Activated T-helper 9 cell treated with anti-CD3 and anti-CD28 coated beads, Interleukin-2, amount 50 U/mL, for 16 hours (primary cell): ENCODE results near the gene RCBTB2.

Experiments
- DNase-seq: peaks from one replicate; pipeline ENCODE4 v3.0.0-alpha.2; 2020; ENCODE audit warnings: low read depth

RCBTB2 gene

GRCh38 chr13:48530833-48531232 lies 2.0 kb downstream of the RCBTB2 start:
- DNase-seq, result no peak

- no peak for DNase-seq
These were observed 4.2 kb downstream of the RCBTB2 start for GRCh38 chr13:48528720-48529119.

GRCh38 chr13:48527955-48528354 lies 4.9 kb downstream of the RCBTB2 start:
- no peak for DNase-seq

GRCh38 chr13:48526286-48526685 lies 6.6 kb downstream of the RCBTB2 start:
- DNase-seq, result no peak

- DNase-seq, result no peak
These were observed 14.8 kb downstream of the RCBTB2 start for GRCh38 chr13:48518083-48518482.

GRCh38 chr13:48515732-48516131 lies 17.1 kb downstream of the RCBTB2 start:
- DNase-seq, result no peak

- no peak for DNase-seq
These were observed 18.1 kb downstream of the RCBTB2 start for GRCh38 chr13:48514793-48515192.

GRCh38 chr13:48511621-48512230 lies 21.2 kb downstream of the RCBTB2 start:
- DNase-seq, result no peak

- DNase-seq, result no peak
These were observed 22.2 kb downstream of the RCBTB2 start for GRCh38 chr13:48510698-48511097.

GRCh38 chr13:48508011-48508410 lies 24.9 kb downstream of the RCBTB2 start:
- DNase-seq, result no peak

- DNase-seq, result no peak
These were observed 25.9 kb downstream of the RCBTB2 start for GRCh38 chr13:48507021-48507420.

- DNase-seq, result no peak
These were observed 26.7 kb downstream of the RCBTB2 start for GRCh38 chr13:48506092-48506701.

GRCh38 chr13:48505597-48506091 lies 27.2 kb downstream of the RCBTB2 start:
- DNase-seq, result no peak

GRCh38 chr13:48505012-48505411 lies 27.9 kb downstream of the RCBTB2 start:
- DNase-seq, result no peak

GRCh38 chr13:48504606-48505005 lies 28.3 kb downstream of the RCBTB2 start:
- DNase-seq, result no peak

- no peak for DNase-seq
These were observed 30.1 kb downstream of the RCBTB2 start for GRCh38 chr13:48502601-48503319.

- no peak for DNase-seq
These were observed 31.2 kb downstream of the RCBTB2 start for GRCh38 chr13:48501705-48502104.

GRCh38 chr13:48500652-48501197 lies 32.2 kb downstream of the RCBTB2 start:
- DNase-seq, result no peak

GRCh38 chr13:48497669-48498068 lies 35.2 kb downstream of the RCBTB2 start:
- DNase-seq, result no peak

GRCh38 chr13:48496271-48497161 lies 36.4 kb downstream of the RCBTB2 start:
- no peak for DNase-seq

- DNase-seq, result no peak
These were observed 38.0 kb downstream of the RCBTB2 start for GRCh38 chr13:48494874-48495273.

- no peak for DNase-seq
These were observed 39.0 kb downstream of the RCBTB2 start for GRCh38 chr13:48493851-48494250.
